Measurements from ENCODE around the gene SPG11. TPM values are rescaled to one million over a fixed set of nuclear protein-coding genes. Genes with fewer than 3 reads are reported as not detected.
A peak's percentile ranks its signal among the peaks of the same experiment; 100 is the strongest.

Gene SPG11
- total RNA-seq, 1 experiment from 2014 or later = 55.0 TPM

DNA sequence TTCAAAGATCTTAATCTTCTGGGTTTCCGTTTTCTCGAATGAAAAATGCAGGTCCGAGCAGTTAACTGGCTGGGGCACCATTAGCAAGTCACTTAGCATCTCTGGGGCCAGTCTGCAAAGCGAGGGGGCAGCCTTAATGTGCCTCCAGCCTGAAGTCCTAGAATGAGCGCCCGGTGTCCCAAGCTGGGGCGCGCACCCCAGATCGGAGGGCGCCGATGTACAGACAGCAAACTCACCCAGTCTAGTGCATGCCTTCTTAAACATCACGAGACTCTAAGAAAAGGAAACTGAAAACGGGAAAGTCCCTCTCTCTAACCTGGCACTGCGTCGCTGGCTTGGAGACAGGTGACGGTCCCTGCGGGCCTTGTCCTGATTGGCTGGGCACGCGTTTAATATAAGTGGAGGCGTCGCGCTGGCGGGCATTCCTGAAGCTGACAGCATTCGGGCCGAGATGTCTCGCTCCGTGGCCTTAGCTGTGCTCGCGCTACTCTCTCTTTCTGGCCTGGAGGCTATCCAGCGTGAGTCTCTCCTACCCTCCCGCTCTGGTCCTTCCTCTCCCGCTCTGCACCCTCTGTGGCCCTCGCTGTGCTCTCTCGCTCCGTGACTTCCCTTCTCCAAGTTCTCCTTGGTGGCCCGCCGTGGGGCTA, 47.8 kb upstream of the SPG11 start, which contains the start of the genes B2M and PATL2:
Gene B2M, plus strand, starts transcription at position 422 of the 647 bp plus-strand sequence. Its CDS starts 30 bp downstream, at position 452.
Gene PATL2, minus strand, starts transcription at position 228 of the 647 bp plus-strand sequence. CDS start 34,833 bp downstream, outside the sequence.
- Histone ChIP-seq H3K4me3 (ENCODE audit: low read depth in 2 of 2, low read length in 2 of 2) (peak within 1 kb of the TSS; percentile 76 to 99), H3K27me3 (ENCODE audit: control insufficient read depth, insufficient read depth, low read length) (no peaks in the 10 kb centered on the region), H3K4me1 (ENCODE audit: control insufficient read depth, insufficient read depth, low read length) (peaks cover 23% of the 10 kb centered on the region), H3K27ac (ENCODE audit: low read length) (peak within 1 kb of the TSS; percentile 94), H3K36me3 (ENCODE audit: control insufficient read depth, insufficient read depth, low read length) (peaks cover 13% of the 10 kb centered on the region), H3K9me3 (ENCODE audit: control insufficient read depth, insufficient read depth, low read depth, low read length) (no peaks in the 10 kb centered on the region)
- peak; percentile 94 for DNase-seq (ENCODE audit: low read depth, low spot score)
- POLR2A ChIA-PET = interaction anchor here (0.5 to 3.8 kb wide), 2 partner anchors 16 to 17 kb away, joined by 4 to 28 read pairs; no protein-coding TSS in a partner anchor
- intact Hi-C loops (cut with micrococcal nuclease; ENCODE audit: unreplicated experiment) = no loop called here
- CTCF ChIA-PET = interaction anchor here (0.6 to 1.3 kb wide), 9 partner anchors 18 to 166 kb away, joined by 3 to 7 read pairs (median 5); partner anchors contain the start of gene SPG11
- BruUV-seq (replicated peaks) = no TSS peak
- TF ChIP-seq, protein P1, sequence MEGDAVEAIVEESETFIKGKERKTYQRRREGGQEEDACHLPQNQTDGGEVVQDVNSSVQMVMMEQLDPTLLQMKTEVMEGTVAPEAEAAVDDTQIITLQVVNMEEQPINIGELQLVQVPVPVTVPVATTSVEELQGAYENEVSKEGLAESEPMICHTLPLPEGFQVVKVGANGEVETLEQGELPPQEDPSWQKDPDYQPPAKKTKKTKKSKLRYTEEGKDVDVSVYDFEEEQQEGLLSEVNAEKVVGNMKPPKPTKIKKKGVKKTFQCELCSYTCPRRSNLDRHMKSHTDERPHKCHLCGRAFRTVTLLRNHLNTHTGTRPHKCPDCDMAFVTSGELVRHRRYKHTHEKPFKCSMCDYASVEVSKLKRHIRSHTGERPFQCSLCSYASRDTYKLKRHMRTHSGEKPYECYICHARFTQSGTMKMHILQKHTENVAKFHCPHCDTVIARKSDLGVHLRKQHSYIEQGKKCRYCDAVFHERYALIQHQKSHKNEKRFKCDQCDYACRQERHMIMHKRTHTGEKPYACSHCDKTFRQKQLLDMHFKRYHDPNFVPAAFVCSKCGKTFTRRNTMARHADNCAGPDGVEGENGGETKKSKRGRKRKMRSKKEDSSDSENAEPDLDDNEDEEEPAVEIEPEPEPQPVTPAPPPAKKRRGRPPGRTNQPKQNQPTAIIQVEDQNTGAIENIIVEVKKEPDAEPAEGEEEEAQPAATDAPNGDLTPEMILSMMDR (IDR thresholded peaks at IDR 0.05) = no peak
- TF ChIP-seq POLR2AphosphoS5 (IDR thresholded peaks at IDR 0.05; ENCODE audit: low read depth, low read length) (peak; percentile 99), SIN3A (IDR thresholded peaks at IDR 0.05; ENCODE audit: borderline replicate concordance, insufficient read depth, low read depth, low read length) (peak; percentile 97), TCF7L2 (IDR thresholded peaks at IDR 0.05; ENCODE audit: low read depth, low read length) (0 out of 2 replicates have a peak, but pooled peaks have one; percentile 12)
- TF ChIP-seq, protein P2, sequence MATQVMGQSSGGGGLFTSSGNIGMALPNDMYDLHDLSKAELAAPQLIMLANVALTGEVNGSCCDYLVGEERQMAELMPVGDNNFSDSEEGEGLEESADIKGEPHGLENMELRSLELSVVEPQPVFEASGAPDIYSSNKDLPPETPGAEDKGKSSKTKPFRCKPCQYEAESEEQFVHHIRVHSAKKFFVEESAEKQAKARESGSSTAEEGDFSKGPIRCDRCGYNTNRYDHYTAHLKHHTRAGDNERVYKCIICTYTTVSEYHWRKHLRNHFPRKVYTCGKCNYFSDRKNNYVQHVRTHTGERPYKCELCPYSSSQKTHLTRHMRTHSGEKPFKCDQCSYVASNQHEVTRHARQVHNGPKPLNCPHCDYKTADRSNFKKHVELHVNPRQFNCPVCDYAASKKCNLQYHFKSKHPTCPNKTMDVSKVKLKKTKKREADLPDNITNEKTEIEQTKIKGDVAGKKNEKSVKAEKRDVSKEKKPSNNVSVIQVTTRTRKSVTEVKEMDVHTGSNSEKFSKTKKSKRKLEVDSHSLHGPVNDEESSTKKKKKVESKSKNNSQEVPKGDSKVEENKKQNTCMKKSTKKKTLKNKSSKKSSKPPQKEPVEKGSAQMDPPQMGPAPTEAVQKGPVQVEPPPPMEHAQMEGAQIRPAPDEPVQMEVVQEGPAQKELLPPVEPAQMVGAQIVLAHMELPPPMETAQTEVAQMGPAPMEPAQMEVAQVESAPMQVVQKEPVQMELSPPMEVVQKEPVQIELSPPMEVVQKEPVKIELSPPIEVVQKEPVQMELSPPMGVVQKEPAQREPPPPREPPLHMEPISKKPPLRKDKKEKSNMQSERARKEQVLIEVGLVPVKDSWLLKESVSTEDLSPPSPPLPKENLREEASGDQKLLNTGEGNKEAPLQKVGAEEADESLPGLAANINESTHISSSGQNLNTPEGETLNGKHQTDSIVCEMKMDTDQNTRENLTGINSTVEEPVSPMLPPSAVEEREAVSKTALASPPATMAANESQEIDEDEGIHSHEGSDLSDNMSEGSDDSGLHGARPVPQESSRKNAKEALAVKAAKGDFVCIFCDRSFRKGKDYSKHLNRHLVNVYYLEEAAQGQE (IDR thresholded peaks at IDR 0.05; ENCODE audit: insufficient read depth in 1 of 2, low read depth in 2 of 2, low read length in 1 of 2) = peak in 1 of 2 experiments; percentile 16; a peak in 1 of 4 replicates
- ATAC-seq = peak; percentile 96
- in situ Hi-C loops (cut with HindIII; ENCODE audit: low pct_unique_long_range_greater_than_20kb, low sequenced_read_pairs) = no loop called here

DNA sequence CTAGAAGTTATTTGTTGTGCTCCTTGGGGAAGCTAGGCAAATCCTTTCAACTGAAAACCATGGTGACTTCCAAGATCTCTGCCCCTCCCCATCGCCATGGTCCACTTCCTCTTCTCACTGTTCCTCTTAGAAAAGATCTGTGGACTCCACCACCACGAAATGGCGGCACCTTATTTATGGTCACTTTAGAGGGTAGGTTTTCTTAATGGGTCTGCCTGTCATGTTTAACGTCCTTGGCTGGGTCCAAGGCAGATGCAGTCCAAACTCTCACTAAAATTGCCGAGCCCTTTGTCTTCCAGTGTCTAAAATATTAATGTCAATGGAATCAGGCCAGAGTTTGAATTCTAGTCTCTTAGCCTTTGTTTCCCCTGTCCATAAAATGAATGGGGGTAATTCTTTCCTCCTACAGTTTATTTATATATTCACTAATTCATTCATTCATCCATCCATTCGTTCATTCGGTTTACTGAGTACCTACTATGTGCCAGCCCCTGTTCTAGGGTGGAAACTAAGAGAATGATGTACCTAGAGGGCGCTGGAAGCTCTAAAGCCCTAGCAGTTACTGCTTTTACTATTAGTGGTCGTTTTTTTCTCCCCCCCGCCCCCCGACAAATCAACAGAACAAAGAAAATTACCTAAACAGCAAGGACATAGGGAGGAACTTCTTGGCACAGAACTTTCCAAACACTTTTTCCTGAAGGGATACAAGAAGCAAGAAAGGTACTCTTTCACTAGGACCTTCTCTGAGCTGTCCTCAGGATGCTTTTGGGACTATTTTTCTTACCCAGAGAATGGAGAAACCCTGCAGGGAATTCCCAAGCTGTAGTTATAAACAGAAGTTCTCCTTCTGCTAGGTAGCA, 47.0 kb upstream of the SPG11 start:
- POLR2A ChIA-PET = interaction anchor here (0.5 to 3.8 kb wide), 3 partner anchors 15 to 31 kb away, joined by 3 to 28 read pairs (median 4); no protein-coding TSS in a partner anchor
- DNase-seq (ENCODE audit: low read depth, low spot score) = no peak
- Histone ChIP-seq H3K4me3 (ENCODE audit: low read depth in 2 of 2, low read length in 2 of 2) (peak overlapping the region; percentile 76 to 99), H3K27me3 (ENCODE audit: control insufficient read depth, insufficient read depth, low read length) (no peaks in the 10 kb centered on the region), H3K27ac (ENCODE audit: low read length) (peak overlapping the region; percentile 94), H3K36me3 (ENCODE audit: control insufficient read depth, insufficient read depth, low read length) (peaks cover 5% of the 10 kb centered on the region), H3K9me3 (ENCODE audit: control insufficient read depth, insufficient read depth, low read depth, low read length) (no peaks in the 10 kb centered on the region), H3K4me1 (ENCODE audit: control insufficient read depth, insufficient read depth, low read length) (peaks cover 23% of the 10 kb centered on the region)
- BruUV-seq (replicated peaks) = TSS peak; percentile 83
- in situ Hi-C loops (cut with HindIII; ENCODE audit: low pct_unique_long_range_greater_than_20kb, low sequenced_read_pairs) (no loop called here), intact Hi-C loops (cut with micrococcal nuclease; ENCODE audit: unreplicated experiment) (no loop called here)
- ATAC-seq = peak; percentile 0; the same call in 1 of the 2 replicates
- TF ChIP-seq SIN3A (IDR thresholded peaks at IDR 0.05; ENCODE audit: borderline replicate concordance, insufficient read depth, low read depth, low read length) (no peak), POLR2AphosphoS5 (IDR thresholded peaks at IDR 0.05; ENCODE audit: low read depth, low read length) (no peak), TCF7L2 (IDR thresholded peaks at IDR 0.05; ENCODE audit: low read depth, low read length) (no peak)
- TF ChIP-seq, protein P1 (IDR thresholded peaks at IDR 0.05) = peak; percentile 80
- TF ChIP-seq, protein P2 (IDR thresholded peaks at IDR 0.05; ENCODE audit: insufficient read depth in 1 of 2, low read depth in 2 of 2, low read length in 1 of 2) = no peak
- CTCF ChIA-PET = interaction anchor here (0.6 to 1.3 kb wide), 8 partner anchors 19 to 165 kb away, joined by 3 to 7 read pairs (median 5); partner anchors contain the start of gene SPG11

Data from Panc1 (cell line).